Panc1 (cell line): Measurements from ENCODE around the gene SMIM43. TPM values are rescaled to one million over a fixed set of nuclear protein-coding genes. Genes with fewer than 3 reads are reported as not detected.

ENCODE experiments used
- ATAC-seq: fragments of 200-7000 bp; cut with Tn5 transposase; 2 replicates; pipeline ENCODE4 v1.9.1; 2020; ENCODE audit warnings: mild to moderate bottlenecking, moderate library complexity
- BruUV-seq: library from RNA; stranded (reverse); fragments of 400-500 nt; replicated peaks from 2 replicates; lab custom pipeline; 2021; lab: Mats Ljungman, UMichigan
- CTCF ChIA-PET: fragments of 300-600 bp; sonication (Branson Sonifier 250); formaldehyde crosslinking; loops from one replicate; lab custom pipeline; 2022; ENCODE audit warnings: antibody characterized with exemption; lab: Charles Lee
- POLR2A ChIA-PET: fragments of 300-600 bp; sonication (Branson Sonifier 250); formaldehyde crosslinking; loops from one replicate; lab custom pipeline; 2022; ENCODE audit warnings: antibody characterized with exemption; lab: Charles Lee
- DNase-seq: peaks from one replicate; pipeline ENCODE4 v3.0.0-alpha.2; 2010; ENCODE audit warnings: low read depth, low spot score
- H3K27ac ChIP-seq: 2 replicates; pipeline ENCODE4 v1.5.1; 2011; ENCODE audit warnings: mild to moderate bottlenecking, low read length, inconsistent platforms
- H3K27me3 ChIP-seq: fragments of 200-500 bp; sonication (Bioruptor generic); 2 replicates; pipeline ENCODE4 v1.6.0; 2014; ENCODE audit warnings: low read length, inconsistent platforms; ENCODE audit not compliant: control insufficient read depth, insufficient read depth
- H3K36me3 ChIP-seq: fragments of 200-500 bp; sonication (Bioruptor generic); 2 replicates; pipeline ENCODE4 v1.5.1; 2014; ENCODE audit warnings: inconsistent platforms, mild to moderate bottlenecking, low read length, moderate library complexity; ENCODE audit not compliant: control insufficient read depth, insufficient read depth
- H3K4me1 ChIP-seq: 2 replicates; pipeline ENCODE4 v1.5.1; 2011; ENCODE audit warnings: inconsistent platforms, mild to moderate bottlenecking, low read length, moderate library complexity; ENCODE audit not compliant: control insufficient read depth, insufficient read depth
- H3K4me3 ChIP-seq, 2 experiments: 2 replicates each; pipeline ENCODE4 v1.5.1; 2011 to 2012; ENCODE audit warnings: low read depth in 2 of 2, low read length in 2 of 2, mild to moderate bottlenecking in 2 of 2, inconsistent platforms in 1 of 2, moderate library complexity in 1 of 2
- H3K9me3 ChIP-seq: fragments of 200-500 bp; sonication (Bioruptor generic); 2 replicates; pipeline ENCODE4 v1.5.1; 2014; ENCODE audit warnings: low read depth, mild to moderate bottlenecking, inconsistent platforms, low read length, moderate library complexity; ENCODE audit not compliant: control insufficient read depth, insufficient read depth
- POLR2AphosphoS5 ChIP-seq: IDR thresholded peaks from 2 replicates; pipeline ENCODE4 v1.6.1; 2012; ENCODE audit warnings: mild to moderate bottlenecking, low read depth, low read length, moderate library complexity
- REST ChIP-seq, 2 experiments: IDR thresholded peaks; 2 replicates each; pipeline ENCODE4 v1.6.1; 2011 to 2012; ENCODE audit warnings: low read depth in 2 of 2, control low read depth in 1 of 2, low read length in 1 of 2, mild to moderate bottlenecking in 1 of 2, moderate library complexity in 1 of 2; ENCODE audit not compliant: insufficient read depth in 1 of 2
- SIN3A ChIP-seq: IDR thresholded peaks from 2 replicates; pipeline ENCODE4 v1.6.1; 2012; ENCODE audit warnings: low read depth, mild to moderate bottlenecking, low read length, moderate library complexity, borderline replicate concordance; ENCODE audit not compliant: insufficient read depth
- TCF7L2 ChIP-seq: IDR thresholded peaks from 2 replicates; pipeline ENCODE4 v1.6.1; 2011; ENCODE audit warnings: mild to moderate bottlenecking, low read depth, low read length, inconsistent platforms
- in situ Hi-C: cut with HindIII; loops from 2 replicates; pipeline ENCODE4 v1.10.0; 2016; ENCODE audit warnings: low sequenced_read_pairs, low pct_unique_long_range_greater_than_20kb
- intact Hi-C: fragments of 100-400 bp; cut with micrococcal nuclease; formaldehyde crosslinking; loops from one replicate; pipeline ENCODE4 v1.10.0; 2022; ENCODE audit not compliant: unreplicated experiment
- total RNA-seq: library from RNA; stranded (reverse); gene quantifications from one replicate; pipeline ENCODE4 v1.2.1, GENCODE V29; 2021; ENCODE audit not compliant: unreplicated experiment
- TF ChIP-seq, protein P1 (sequence below): fragments of 450-650 bp; IDR thresholded peaks from 2 replicates; pipeline ENCODE4 v1.5.1; 2017; ENCODE audit warnings: mild to moderate bottlenecking

Gene SMIM43
- total RNA-seq, 1 experiment from 2014 or later: not detected

- Histone ChIP-seq H3K27me3 (peaks cover 3% of the 10 kb centered on the region), H3K36me3 (no peaks in the 10 kb centered on the region), H3K9me3 (no peaks in the 10 kb centered on the region), H3K4me1 (no peaks in the 10 kb centered on the region), H3K27ac (no peak overlapping the region), H3K4me3 (no peak overlapping the region)
- in situ Hi-C loops (no loop called here), intact Hi-C loops (no loop called here)
- no peak for DNase-seq
- TF ChIP-seq SIN3A (no peak), TCF7L2 (no peak), REST (IDR thresholded peaks at IDR 0.05; ENCODE audit: insufficient read depth in 1 of 2, low read depth in 2 of 2, low read length in 1 of 2) (no peak), POLR2AphosphoS5 (no peak)
- TF ChIP-seq, protein P1, sequence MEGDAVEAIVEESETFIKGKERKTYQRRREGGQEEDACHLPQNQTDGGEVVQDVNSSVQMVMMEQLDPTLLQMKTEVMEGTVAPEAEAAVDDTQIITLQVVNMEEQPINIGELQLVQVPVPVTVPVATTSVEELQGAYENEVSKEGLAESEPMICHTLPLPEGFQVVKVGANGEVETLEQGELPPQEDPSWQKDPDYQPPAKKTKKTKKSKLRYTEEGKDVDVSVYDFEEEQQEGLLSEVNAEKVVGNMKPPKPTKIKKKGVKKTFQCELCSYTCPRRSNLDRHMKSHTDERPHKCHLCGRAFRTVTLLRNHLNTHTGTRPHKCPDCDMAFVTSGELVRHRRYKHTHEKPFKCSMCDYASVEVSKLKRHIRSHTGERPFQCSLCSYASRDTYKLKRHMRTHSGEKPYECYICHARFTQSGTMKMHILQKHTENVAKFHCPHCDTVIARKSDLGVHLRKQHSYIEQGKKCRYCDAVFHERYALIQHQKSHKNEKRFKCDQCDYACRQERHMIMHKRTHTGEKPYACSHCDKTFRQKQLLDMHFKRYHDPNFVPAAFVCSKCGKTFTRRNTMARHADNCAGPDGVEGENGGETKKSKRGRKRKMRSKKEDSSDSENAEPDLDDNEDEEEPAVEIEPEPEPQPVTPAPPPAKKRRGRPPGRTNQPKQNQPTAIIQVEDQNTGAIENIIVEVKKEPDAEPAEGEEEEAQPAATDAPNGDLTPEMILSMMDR: no peak
- CTCF ChIA-PET: no interaction called here
- BruUV-seq: no TSS peak
- POLR2A ChIA-PET: no interaction called here
- no peak for ATAC-seq
Observed at GRCh38 chr4:121760205-121760604, 4.8 kb downstream of the SMIM43 start.

DNA sequence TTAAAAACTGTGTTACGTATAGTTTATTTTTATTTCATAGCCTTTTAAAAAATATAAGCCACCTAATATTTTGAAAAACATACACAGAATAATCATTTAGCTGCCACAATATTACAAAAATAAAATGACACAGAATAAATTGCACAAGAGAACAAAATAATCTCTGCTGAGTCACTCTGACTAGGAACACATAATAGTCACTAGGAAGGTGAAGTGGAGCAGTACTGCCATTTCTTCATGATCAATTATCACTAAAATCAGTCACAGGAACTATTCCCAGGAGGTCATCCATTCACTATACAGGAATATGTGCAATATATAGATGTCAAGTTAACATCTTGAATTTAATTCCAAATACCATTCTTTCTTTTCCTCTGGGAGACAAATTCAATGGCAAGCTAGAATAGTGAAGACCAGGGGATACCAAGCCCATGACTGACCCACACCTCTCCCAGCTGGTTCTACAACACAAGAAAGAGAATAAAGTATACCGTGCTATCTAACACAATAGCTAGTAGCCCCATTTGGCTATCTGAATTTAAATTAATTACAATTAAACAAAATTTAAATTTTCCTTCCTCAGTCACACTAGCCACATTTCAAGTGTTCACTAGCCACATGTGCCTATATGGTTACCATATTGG is 5.9 kb downstream of the SMIM43 start:
- H3K27ac ChIP-seq: no peak overlapping the region

More for the DNA sequence above, 5.9 kb downstream of the SMIM43 start:
- BruUV-seq: no TSS peak
- CTCF ChIA-PET: no interaction called here
- POLR2A ChIA-PET: no interaction called here
- Histone ChIP-seq H3K27me3 (peaks cover 3% of the 10 kb centered on the region), H3K9me3 (no peaks in the 10 kb centered on the region), H3K4me1 (no peaks in the 10 kb centered on the region), H3K36me3 (no peaks in the 10 kb centered on the region), H3K4me3 (no peak overlapping the region)
- intact Hi-C loops: no loop called here
- in situ Hi-C loops: no loop called here
- ATAC-seq (no peak), DNase-seq (no peak)
- no peak for TF ChIP-seq SIN3A
- no peak for TF ChIP-seq POLR2AphosphoS5
- no peak for TF ChIP-seq REST (IDR thresholded peaks at IDR 0.05; ENCODE audit: insufficient read depth in 1 of 2, low read depth in 2 of 2, low read length in 1 of 2)
- TF ChIP-seq, protein P1: no peak
- no peak for TF ChIP-seq TCF7L2
